T-helper 17 cell (primary cell): Measurements from ENCODE around the gene DAPK1. TPM values are rescaled to one million over a fixed set of nuclear protein-coding genes. Genes with fewer than 3 reads are reported as not detected.
"Not testable (repeated sequence)": the region's sequence is repeated elsewhere in the genome, so short reads cannot be mapped to it uniquely, and the experiment has no call there.

Experiments
- ATAC-seq: fragments of 150-1000 bp; cut with Tn5 transposase; 2 replicates; pipeline ENCODE4 v1.10.0; 2021; ENCODE audit warnings: mild to moderate bottlenecking, moderate library complexity
- DNase-seq, 3 donors: peaks; one replicate each; pipeline versions ENCODE4 v3.0.0 to v3.0.0-alpha.2; 2020 to 2021
- H3K9me3 ChIP-seq: one replicate; pipeline ENCODE4 v1.7.0; 2013; ENCODE audit warnings: low read length, mild to moderate bottlenecking; ENCODE audit not compliant: control insufficient read depth, poor library complexity, severe bottlenecking
- H3K27ac Mint-ChIP-seq: one replicate; pipeline ENCODE4 v1.8.0; 2022; ENCODE audit warnings: mild to moderate bottlenecking, moderate library complexity, mixed read lengths
- H3K27me3 Mint-ChIP-seq: one replicate; pipeline ENCODE4 v1.8.0; 2022; ENCODE audit warnings: mixed read lengths
- H3K36me3 Mint-ChIP-seq: one replicate; pipeline ENCODE4 v1.8.0; 2022; ENCODE audit warnings: low read depth, mixed read lengths
- H3K4me1 Mint-ChIP-seq: one replicate; pipeline ENCODE4 v1.8.0; 2022; ENCODE audit warnings: mild to moderate bottlenecking, mixed read lengths
- H3K4me3 Mint-ChIP-seq: one replicate; pipeline ENCODE4 v1.8.0; 2022; ENCODE audit warnings: mild to moderate bottlenecking, moderate library complexity, mixed read lengths
- total RNA-seq, 4 donors: library from RNA in 2 of 4; stranded (reverse) in 2 of 4; gene quantifications; one replicate each; pipeline ENCODE4 v1.2.3 and lab custom pipeline; 2022 to 2026

DAPK1 gene
- total RNA-seq, 2 donors from 2014 or later = 1.7 to 3.2 TPM

DNA sequence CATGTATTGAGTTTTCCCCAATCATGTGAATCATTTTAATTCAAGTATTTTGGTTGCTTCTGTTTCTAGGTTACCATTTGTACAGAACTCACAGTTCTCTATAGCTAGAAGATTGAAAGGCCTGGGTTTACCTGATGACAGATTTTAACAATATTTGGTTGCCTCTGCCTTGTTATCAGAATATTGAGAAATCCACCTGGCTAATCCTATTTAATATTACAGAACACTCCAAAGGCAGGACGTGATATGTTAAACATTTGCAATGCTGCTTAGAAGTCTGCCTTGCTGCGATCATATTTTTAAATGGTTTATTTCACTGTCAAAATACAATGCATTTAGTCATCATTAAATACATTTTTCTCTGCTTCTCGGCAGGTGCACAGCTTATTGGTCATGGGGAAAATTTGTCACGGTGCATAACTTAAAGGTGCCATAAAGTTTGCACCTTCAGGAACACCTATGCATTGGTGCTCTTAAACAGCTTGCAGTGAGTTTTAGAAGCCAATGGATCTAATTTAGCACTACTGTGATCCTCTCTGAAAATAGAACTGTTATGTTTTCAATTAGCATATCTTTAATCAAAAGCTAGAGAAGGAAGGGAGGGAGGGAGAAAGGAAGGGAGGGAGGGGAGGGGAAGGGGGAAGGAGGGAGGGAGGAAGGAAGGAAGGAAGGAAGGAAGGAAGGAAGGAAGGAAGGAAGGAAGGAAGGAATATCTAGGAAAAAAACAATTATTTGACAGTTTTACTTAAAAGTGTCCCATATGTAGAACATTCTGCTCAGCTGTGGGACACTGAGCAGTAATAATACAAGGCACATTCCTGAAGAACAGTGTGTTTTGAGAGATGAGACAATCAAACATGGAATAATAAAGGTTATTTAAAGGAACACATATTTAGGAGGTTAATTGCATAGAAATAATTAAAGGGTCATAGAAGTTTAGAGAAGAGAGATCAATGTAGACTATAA lies 15.5 kb upstream of the DAPK1 start:
- Mint-ChIP-seq H3K27me3 (peaks cover 7% of the 10 kb centered on the region), H3K4me1 (no peaks in the 10 kb centered on the region), H3K27ac (no peak overlapping the region), H3K4me3 (no peak overlapping the region), H3K36me3 (no peaks in the 10 kb centered on the region)
- no peak for ATAC-seq
- no peak for DNase-seq
- no peaks in the 10 kb centered on the region for H3K9me3 ChIP-seq

DNA sequence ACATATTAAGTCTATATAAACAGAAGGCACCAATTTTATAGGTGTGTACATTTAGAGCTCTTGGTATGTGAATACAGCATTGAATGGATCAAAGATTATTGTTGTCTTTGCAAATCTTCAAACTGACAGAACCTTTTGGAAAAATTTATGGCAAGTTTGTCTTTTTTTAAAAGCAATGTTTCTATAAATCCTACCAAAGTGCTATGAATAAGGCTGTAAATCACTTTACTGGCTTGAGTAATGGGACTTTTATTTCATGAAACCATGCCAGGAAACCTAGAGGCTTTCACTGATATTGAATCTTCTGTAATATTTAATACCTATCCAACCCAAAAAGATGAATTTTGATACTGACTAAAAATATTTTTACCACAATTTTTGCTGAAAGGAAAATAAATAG lies 7.4 kb upstream of the DAPK1 start:
- Mint-ChIP-seq H3K4me1 (no peaks in the 10 kb centered on the region), H3K27ac (no peak overlapping the region), H3K27me3 (peaks cover 18% of the 10 kb centered on the region), H3K4me3 (no peak overlapping the region), H3K36me3 (no peaks in the 10 kb centered on the region)
- ATAC-seq (no peak), DNase-seq (no peak)
- no peaks in the 10 kb centered on the region for H3K9me3 ChIP-seq

DNA sequence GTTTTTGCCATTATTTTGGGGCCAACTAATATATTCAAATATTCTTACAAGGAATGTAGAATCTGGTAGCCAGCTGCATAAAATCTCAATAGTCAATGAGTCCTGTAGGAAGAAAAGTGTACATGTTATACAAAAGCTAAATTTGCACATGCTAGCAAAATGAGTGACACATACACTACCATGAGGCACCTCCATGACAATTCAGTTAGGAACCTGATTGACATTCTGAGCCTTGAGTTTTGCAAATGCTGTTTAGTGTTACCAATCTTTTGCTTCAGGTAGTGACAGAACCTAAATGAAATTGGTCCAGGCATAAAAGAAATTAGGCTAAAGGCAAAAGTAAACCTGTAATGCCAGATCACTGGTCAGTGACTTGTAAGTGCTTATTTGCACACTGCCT lies 6.8 kb upstream of the DAPK1 start:
- DNase-seq (no peak), ATAC-seq (no peak)
- H3K27me3 Mint-ChIP-seq = peaks cover 23% of the 10 kb centered on the region
- H3K27ac Mint-ChIP-seq = no peak overlapping the region
- H3K9me3 ChIP-seq = no peaks in the 10 kb centered on the region
- no peaks in the 10 kb centered on the region for H3K4me1 Mint-ChIP-seq
- H3K36me3 Mint-ChIP-seq = no peaks in the 10 kb centered on the region
- no peak overlapping the region for H3K4me3 Mint-ChIP-seq

DNA sequence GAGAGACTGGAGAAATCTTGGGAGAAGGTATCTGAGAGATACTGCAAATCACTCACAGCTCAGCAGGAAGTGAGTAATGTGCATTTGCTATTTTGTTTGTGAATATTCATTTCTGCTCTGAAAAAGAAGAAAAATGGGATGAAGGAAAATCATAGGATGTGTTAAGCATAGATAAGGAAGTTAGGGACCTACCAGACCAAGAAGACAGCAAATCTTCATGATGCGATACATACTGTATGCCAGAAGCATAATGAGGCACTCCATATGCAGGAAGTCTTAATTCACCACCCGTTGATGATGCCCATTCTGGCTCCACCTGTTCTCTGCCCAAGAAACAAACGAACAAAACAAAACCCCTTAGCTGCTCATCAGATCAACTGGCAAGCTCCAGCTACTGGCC lies 6.1 kb upstream of the DAPK1 start:
- DNase-seq = no peak
- no peak for ATAC-seq
- Mint-ChIP-seq H3K36me3 (no peaks in the 10 kb centered on the region), H3K27ac (no peak overlapping the region), H3K4me1 (no peaks in the 10 kb centered on the region), H3K4me3 (no peak overlapping the region), H3K27me3 (peaks cover 24% of the 10 kb centered on the region)
- no peaks in the 10 kb centered on the region for H3K9me3 ChIP-seq

DNA sequence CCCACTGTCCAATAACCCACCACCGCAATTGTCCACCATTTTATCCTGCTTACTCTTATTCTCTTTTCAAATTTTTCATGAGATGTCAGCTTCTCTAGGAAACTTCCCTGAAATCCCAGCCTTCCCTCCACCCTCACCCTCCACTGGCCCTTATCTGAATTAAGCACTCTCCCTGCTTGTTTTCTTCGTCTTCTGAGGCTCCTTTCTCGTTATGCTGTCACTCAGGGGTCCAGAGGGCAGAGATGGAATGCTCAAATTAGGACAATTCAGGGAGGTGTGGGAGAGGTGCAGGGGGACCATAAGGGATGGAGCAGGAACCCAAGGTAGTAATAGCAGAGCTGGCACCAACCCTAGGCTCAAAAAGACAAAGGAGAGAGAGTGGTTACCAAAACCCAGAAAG lies 5.0 kb upstream of the DAPK1 start:
- H3K4me3 Mint-ChIP-seq = no peak overlapping the region
- no peak for ATAC-seq
- DNase-seq = no peak
- peaks cover 31% of the 10 kb centered on the region for H3K27me3 Mint-ChIP-seq
- H3K36me3 Mint-ChIP-seq = no peaks in the 10 kb centered on the region
- H3K27ac Mint-ChIP-seq = no peak overlapping the region
- no peaks in the 10 kb centered on the region for H3K9me3 ChIP-seq
- no peaks in the 10 kb centered on the region for H3K4me1 Mint-ChIP-seq

DNA sequence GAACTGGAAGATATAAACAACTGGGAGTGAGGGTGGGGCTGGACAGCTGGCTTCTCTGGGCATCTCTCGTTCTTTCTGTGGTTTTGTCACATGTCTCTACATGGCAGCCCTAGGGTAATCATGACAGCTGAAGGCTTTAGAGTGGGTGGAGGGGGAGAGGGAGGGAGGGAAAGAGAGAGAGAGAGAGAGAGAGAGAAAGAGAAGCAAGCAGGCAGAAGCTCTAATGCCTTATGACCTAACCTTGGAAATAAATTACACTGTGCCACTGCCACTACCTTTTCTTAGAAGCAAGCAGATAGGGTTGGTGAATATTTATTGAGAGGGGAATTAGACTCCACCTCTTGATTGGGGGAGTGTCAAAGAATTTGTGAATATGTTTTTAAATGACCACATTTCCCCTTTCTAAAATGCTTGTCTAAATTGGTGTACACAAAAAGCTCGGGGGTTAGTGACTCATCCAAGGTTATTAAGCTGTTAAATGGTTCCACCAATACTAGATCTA lies 2.6 kb upstream of the DAPK1 start:
- H3K9me3 ChIP-seq = no peaks in the 10 kb centered on the region
- Mint-ChIP-seq H3K4me3 (no peak overlapping the region), H3K36me3 (no peaks in the 10 kb centered on the region), H3K27ac (no peak overlapping the region), H3K27me3 (peaks cover 46% of the 10 kb centered on the region), H3K4me1 (no peaks in the 10 kb centered on the region)
- ATAC-seq (no peak), DNase-seq (no peak)

DNA sequence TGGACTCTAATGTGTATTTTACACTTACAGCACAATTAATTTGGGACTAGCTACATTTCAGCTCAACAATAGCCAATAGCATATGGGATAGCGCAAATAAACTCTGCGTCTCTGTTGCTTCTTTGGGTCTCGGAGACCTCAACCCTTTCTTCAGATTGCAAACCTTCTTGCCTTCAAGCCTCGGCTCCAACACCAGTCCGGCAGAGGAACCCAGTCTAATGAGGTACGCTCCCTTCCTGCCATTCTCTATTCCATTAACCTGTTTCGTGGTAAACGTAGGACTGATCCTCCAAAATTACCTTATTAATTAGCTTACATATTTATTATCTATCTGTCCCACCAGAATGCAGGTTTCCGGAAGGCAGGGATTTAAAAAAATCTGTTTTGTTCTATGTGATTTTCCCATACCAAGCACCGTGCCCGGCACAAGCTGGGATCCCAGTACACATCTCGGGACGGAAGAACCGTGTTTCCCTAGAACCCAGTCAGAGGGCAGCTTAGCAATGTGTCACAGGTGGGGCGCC lies 525 bp upstream of the DAPK1 start:
- ATAC-seq (no peak), DNase-seq (no peak)
- no peaks in the 10 kb centered on the region for H3K4me1 Mint-ChIP-seq
- H3K9me3 ChIP-seq = no peaks in the 10 kb centered on the region
- H3K27ac Mint-ChIP-seq = no peak overlapping the region
- peak overlapping the region; percentile 59 for H3K4me3 Mint-ChIP-seq
- H3K36me3 Mint-ChIP-seq = no peaks in the 10 kb centered on the region
- H3K27me3 Mint-ChIP-seq = peaks cover 50% of the 10 kb centered on the region

DNA sequence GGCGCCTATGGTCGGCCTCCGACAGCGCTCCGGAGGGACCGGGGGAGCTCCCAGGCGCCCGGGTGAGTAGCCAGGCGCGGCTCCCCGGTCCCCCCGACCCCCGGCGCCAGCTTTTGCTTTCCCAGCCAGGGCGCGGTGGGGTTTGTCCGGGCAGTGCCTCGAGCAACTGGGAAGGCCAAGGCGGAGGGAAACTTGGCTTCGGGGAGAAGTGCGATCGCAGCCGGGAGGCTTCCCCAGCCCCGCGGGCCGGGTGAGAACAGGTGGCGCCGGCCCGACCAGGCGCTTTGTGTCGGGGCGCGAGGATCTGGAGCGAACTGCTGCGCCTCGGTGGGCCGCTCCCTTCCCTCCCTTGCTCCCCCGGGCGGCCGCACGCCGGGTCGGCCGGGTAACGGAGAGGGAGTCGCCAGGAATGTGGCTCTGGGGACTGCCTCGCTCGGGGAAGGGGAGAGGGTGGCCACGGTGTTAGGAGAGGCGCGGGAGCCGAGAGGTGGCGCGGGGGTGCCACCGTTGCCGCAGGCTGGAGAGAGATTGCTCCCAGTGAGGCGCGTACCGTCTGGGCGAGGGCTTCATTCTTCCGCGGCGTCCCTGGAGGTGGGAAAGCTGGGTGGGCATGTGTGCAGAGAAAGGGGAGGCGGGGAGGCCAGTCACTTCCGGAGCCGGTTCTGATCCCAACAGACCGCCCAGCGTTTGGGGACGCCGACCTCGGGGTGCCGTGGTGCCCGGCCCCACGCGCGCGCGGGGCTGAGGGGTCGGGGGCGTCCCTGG lies 561 bp downstream of the DAPK1 start:
- H3K9me3 ChIP-seq = no peaks in the 10 kb centered on the region
- ATAC-seq (no peak), DNase-seq (no peak)
- Mint-ChIP-seq H3K36me3 (peaks cover 4% of the 10 kb centered on the region), H3K27ac (no peak overlapping the region), H3K27me3 (peaks cover 58% of the 10 kb centered on the region), H3K4me3 (no peak overlapping the region), H3K4me1 (peaks cover 2% of the 10 kb centered on the region)

DNA sequence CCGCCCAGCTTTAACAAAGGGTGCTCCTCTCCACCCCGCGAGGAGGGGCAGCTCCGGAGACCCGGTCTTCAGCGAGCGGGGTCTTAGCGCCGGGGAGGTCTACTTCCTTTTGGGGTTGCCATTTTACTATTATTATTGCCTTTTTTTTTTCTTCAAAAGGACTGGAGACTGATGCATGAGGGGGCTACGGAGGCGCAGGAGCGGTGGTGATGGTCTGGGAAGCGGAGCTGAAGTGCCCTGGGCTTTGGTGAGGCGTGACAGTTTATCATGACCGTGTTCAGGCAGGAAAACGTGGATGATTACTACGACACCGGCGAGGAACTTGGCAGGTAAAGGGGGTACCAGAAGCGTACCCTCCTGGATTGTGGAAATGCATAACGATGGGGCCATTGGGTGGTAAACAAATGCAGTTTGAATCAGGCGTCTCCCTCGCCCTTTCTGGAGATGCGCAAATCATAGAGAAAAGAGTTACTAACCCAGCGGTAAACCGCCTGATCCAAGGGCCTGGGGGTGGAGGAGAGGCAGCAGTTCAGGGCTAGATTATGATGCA lies 1.2 kb downstream of the DAPK1 start:
- no peak for DNase-seq
- Mint-ChIP-seq H3K27ac (no peak overlapping the region), H3K4me3 (peak overlapping the region; percentile 43), H3K27me3 (peaks cover 63% of the 10 kb centered on the region), H3K36me3 (peaks cover 7% of the 10 kb centered on the region), H3K4me1 (peaks cover 2% of the 10 kb centered on the region)
- no peaks in the 10 kb centered on the region for H3K9me3 ChIP-seq
- no peak for ATAC-seq

DNA sequence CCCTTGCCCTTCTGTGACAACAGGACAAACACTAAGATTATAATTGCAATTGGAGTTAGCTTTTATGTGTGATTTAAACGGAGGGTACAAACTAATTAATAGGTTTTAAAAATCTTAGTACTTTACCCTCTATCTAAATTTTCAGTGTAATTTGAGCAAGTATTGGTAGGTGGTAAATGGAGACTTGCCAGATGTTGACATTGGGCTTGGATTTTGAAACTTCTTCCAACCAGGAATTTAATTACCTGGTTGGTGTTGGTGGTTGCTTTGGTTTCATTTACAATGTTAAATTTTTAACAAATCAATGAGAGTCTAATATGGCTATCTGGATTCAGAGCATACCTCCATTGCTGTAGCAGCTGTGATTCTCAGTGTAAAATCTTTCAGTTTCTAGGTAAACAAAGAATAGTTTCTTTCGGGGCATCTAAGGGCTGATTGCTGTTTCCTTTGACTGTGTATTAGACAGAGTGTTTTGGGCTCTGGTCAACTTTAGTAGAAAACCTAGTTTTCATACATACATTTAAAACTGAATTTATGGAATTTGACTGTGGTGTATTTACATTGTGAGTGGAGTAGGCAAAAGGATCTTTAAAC lies 1.9 kb downstream of the DAPK1 start:
- Mint-ChIP-seq H3K36me3 (peaks cover 7% of the 10 kb centered on the region), H3K4me1 (peaks cover 2% of the 10 kb centered on the region), H3K27me3 (peaks cover 68% of the 10 kb centered on the region), H3K27ac (no peak overlapping the region), H3K4me3 (no peak overlapping the region)
- no peak for ATAC-seq
- no peaks in the 10 kb centered on the region for H3K9me3 ChIP-seq
- no peak for DNase-seq

DNA sequence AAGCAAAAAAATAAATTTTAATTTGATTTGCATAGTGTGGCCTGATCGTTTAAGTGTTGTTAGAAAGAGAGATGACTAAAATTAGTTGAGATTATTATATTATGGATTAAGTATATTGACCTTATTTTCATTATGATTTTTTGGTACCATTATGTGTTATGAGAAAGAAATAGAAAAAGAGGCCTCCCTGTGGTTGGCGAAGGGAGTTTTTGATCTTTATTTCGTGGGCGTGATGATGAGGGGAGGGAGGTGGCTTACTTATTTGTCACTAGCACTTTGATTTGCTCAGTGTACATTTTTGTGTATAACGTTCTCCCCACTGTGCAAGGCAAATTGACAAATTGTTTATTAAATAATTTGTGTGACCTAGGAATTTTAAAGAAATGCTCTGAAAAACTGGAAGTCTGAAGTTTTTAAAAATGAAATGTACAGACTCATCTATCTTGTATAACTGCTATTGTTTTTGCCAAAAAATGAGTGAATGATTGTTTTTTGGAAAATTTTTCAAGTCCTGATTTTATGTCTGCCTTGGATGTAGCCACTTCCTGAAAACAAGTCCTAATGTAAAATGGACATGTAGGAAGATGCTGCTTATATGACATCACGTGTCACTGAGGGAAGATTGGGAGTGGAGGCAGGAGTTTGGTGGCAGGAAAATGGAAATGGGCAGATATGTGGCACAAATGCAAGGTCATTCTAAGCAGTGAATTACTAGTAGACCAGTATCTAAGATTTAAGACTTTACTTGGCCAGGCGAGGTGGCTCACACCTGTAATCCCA lies 3.0 kb downstream of the DAPK1 start:
- H3K9me3 ChIP-seq = no peaks in the 10 kb centered on the region
- Mint-ChIP-seq H3K27ac (no peak overlapping the region), H3K27me3 (peaks cover 58% of the 10 kb centered on the region), H3K4me3 (no peak overlapping the region), H3K4me1 (peaks cover 2% of the 10 kb centered on the region), H3K36me3 (peaks cover 7% of the 10 kb centered on the region)
- no peak for ATAC-seq
- DNase-seq = no peak

DNA sequence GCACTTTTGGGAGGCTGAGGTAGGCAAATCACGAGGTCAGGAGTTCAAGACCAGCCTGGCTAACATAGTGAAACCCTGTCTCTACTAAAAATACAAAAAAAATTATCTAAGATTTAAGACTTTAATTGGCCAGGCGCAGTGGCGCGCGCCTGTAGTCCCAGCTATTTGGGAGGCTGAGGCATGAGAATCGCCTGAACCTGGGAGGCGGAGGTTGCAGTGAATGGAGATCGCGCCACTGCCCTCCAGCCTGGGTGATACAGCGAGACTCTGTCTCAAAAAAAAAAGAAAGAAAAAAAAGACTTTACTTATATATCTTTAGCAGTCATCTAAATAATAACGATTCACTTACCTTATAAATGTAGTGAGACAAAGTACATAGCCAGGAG lies 3.6 kb downstream of the DAPK1 start:
- H3K9me3 ChIP-seq, H3K27ac Mint-ChIP-seq, ATAC-seq, H3K36me3 Mint-ChIP-seq, H3K4me1 Mint-ChIP-seq, H3K4me3 Mint-ChIP-seq, DNase-seq: not testable (repeated sequence)
- H3K27me3 Mint-ChIP-seq = peaks cover 52% of the 10 kb centered on the region
